ENCODE measurements around the gene TNFSF15.
A peak's percentile ranks its signal among the peaks of the same experiment; 100 is the strongest.

TNFSF15 gene

DNA sequence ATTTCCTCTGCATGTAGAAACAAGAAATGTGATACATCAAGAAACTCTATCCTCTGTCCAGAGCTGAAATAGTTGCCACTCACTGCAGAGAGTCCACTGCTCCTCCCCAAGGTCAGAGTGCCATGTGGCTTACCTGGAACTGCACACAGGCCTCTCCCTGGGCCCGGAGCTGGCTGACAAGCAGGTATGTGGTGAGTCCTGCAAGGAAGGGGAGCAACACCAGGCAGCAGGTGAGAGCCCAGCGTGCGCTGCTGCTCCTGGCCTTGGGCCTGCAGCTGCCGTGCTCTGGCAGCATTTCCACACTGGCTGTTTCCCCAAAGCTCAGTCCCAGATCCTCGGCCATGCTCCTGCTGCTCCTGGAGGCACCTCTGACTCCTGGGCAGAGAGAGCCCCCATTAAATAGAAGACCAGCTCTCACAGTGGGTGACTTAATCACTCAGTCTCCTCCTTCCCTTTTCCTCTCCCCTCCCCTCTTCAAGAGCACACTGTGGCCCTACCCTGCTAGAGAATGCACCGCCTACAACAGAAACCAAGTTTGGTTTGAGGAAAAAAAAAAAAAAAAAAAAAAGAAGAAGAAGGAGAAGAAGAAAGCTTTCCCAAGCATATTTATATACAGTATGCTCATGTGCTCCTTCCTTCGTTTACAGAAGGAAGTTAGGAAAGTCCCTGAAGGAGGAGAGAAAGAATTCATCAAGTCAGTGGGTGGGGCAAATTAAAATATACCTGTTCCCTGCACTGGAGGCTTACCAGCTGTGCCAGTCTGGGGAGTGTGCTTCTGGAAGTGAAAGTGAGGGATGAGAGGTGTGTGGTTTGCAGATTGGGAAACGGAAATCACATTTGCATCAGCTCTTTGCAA, at the start of gene TNFSF15:
TSS of gene TNFSF15 (minus strand) at position 370 of the 856 bp plus-strand sequence. CDS start at position 343, 27 bp downstream.
- peak in 12 of 42 donors; percentile 5 to 55 (median 20) for DNase-seq
- intact Hi-C loops (cut with DNase I): no loop called here

DNA sequence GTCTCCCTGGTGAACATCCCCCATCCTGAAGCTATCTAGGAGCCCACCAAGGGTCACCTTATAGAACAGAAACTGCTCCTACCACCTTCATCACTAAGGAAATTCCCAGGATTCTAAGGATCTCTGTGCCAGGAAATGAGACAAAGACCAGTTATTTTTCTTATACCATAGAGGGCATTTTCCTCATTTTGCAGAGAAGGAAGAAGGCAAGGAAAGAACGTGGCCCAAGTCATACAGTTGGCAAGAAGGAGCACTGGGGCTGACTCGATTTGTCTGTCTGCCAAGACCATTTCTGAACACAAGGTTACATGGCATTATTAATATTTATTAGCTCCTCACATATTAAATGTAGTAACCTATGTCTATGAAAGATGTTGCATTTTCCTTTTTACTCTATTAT, 49.6 kb upstream of the TNFSF15 start:
- no peak for DNase-seq
- intact Hi-C loops (cut with DNase I): no loop called here

DNA sequence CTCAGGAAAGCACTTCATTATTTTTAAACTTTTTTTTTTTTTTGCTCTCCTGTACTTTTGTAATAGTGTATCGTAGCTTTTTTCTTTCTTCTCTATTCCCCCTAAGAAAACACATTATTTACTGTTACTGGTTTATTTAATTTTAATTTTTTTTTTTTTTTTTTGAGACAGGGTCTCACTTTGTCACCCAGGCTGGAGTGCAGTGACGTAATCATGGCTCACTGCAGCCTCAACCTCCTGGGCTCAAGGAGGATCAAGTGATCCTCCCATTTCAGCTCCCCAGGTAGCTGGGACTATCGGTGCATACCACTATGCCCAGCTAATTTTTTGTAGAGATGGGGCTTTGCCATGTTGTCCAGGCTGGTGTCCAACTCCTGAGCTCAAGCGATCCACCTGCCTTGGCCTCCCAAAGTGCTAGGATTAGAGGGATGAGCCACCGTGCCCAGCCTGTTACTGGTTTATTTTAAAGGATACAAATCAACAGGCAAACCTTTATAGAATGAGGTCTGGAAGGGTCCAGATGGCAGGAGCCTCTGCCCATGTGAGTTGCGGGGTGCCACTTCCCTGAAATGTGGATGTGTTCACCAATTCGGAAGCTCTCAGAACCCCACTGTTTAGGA, 49.0 kb upstream of the TNFSF15 start:
- intact Hi-C loops (cut with DNase I): no loop called here
- no peak for DNase-seq

DNA sequence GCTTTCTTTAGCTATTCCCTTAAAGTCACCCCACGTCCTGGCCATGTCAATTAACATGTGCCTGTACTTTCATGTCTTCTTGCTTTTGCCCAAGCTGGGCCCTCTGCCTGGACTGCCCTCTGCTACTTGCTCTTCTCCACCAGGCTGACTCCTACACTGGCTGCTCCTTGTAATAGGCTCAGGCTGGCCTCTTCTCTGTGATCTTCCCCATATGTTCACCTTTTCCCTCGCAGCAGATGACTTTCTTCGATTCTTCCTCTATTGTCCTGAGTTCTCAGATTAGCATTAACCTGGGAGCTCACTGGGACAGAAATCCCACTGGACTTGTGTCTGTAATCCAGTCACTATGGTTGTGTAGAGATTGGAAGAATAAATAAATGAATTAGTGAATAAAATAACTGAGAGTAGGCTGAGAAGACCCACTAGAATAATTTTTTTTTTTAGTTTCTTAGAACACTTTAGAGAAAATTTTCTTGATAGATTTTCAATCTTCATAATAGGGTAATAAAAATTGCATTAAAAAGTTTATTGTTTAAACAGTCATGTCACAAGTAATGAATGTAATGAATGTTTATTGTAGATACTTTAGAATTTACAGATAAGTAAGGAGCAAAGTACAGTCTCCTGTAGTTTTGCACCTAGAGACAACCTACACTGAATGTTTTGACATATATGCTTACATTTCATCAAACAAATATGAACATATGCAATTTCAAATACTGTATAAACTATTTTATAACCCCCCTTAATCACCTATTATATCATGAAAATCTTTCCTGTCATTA, 47.4 kb upstream of the TNFSF15 start:
- intact Hi-C loops (cut with DNase I): no loop called here
- DNase-seq: no peak

DNA sequence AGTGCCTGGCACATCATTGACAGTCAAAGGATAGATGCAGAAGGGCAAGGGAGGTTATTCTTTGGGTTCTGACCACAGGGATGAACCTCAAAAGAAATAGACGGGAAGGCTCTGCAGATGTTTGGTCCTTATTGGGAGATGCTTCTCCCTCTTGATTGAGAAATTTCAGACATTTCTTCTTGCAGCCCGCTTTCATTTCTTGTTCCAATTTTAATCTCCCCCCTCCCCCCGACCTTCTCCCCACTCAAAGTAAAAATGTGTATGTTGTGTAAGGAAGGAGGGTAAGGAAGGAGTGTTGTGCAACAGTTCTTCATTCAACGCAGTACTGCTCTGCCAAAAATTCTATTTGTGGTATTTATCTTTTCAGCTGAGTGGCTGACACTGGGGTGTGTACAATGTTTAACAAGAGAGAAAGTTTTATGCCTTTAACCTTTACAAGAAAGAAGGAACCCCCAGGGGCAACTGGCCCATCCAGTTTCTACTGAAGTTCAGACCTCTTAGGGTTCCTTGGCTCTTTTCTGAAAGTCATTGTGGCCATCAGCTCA, 46.3 kb upstream of the TNFSF15 start:
- intact Hi-C loops (cut with DNase I): no loop called here
- peak in 4 of 42 donors; percentile 4 to 12 (median 10) for DNase-seq

DNA sequence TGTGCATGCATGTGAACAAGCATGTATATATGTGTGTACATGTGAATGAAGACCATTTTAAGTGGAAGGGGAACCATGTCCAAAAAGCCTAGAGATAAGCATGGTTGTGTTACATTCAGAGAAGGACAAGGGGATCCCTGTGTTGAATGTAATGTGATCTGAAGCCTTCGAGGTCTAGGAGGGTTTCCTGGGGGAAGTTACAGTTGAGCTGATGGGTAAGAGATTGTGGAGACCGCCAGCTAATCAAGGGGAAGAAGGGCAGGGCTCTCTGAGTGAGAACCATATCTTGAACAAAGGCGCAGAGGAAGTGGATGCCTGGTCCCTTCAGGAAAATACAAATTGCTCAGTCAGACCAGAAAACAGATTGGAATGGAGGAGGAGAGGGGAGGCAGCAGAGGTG, 45.5 kb upstream of the TNFSF15 start:
- DNase-seq: peak in 1 of 42 donors; percentile 2
- intact Hi-C loops (cut with DNase I): no loop called here

DNA sequence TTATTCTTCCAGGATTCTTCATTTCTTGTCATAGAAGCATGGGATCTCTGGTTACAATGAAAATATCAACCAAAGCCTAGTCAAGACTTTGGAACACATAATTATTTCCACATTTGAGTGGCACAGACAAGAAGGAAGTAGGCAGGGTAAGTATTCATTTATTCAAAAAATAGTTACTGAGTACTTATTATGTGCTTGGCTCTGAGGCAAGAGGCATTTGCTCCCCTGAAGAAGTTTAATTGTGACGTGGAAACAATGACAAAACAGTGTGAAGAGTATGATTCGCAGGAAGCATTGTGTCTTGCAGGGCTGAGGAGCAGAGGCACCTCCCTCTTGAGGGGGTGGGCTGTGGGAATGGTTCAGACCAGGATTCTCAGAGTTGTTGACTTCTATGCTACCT, 45.0 kb upstream of the TNFSF15 start:
- DNase-seq: no peak
- intact Hi-C loops (cut with DNase I): no loop called here

DNA sequence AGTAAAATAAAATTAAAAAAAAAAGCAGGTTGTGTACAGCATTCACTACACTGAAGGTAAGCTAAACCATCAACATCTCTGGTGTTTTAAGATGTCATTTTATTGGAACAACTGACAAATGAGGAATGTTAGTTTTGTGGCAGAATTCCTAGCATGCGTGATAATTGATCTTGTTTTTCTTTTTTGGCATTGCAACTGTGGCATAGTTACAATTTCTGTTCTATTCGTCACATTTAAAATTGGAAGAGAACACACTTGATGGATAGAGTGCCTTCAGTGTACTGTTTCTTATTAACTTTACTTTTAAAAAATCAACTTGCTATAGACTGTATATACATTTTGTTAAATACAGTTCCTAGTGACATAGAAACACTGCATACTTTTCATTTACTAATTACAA, 43.6 kb upstream of the TNFSF15 start:
- DNase-seq: no peak
- intact Hi-C loops (cut with DNase I): no loop called here

DNA sequence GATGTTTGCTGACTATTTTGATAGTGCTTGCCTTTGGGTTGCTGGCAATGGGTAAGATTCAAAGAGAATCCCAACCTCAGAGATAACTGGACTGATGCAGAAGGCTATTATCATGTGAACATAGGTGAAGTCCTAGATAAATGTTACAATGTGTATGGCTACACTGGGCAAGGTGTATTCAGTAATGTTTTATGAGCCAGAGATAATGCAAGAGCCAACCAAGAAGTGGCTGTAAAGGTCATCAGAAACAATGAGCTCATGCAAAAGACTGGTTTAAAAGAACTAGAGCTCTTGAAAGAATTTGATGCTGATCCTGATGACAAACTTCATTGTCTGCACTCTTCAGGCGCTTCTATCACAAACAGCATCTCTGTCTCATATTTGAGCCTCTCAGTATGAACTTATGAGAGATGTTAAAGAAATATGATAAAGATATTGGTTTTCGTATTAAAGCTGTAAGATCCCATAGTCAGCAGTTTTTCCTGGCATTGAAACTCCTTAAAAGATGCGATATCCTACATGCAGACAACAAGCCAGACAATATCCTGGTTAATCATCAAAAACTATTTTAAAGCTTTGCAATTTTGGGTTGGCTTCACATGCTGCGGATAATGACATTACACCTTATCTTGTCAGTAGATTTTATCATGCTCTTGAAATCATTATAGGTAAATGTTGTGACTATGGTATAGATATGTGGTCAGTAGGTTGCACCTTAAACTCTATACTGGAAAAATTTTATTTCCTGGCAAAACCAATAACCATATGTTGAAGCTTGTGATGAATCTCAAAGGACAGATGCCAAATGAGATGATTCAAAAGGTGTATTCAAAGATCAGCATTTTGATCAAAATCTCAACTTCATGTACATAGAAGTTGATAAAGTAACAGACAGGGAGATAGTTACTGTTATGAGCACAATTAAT, 41.9 kb upstream of the TNFSF15 start:
- intact Hi-C loops (cut with DNase I): no loop called here
- DNase-seq: no peak

DNA sequence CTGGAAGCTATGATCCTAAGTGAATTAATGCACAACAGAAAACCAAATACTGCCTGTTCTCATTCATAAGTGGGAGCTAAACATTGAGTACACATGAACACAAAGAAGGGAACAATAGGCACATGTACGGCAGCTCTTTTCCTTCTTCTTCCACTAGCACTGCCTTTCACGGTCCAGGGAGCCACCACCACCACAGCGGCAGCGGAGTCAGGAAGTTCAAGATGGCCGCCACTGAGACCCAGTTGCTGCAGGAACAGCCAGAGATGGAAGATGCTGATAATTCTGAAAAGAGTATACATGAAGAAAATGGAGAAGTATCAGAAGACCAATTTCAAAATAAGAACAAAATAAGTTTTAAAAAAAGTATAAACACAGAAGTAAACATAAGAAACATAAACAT, 39.5 kb upstream of the TNFSF15 start:
- no peak for DNase-seq
- intact Hi-C loops (cut with DNase I): no loop called here

DNA sequence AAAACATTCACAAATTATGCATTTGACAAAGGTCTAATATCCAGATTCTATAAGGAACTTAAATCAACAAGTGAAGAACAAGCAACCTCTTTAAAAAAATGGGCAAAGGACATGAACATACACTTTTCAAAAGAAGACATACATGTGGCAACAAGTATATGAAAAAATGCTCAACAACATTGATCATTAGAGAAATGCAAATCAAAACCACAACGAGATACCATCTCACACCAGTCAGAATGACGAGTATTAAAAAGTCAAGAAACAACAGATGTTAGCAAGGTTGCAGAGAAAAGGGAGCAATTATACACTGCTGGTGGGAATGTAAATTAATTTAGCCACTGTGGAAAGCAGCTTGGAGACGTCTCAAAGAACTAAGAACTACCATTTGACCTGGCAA, 38.9 kb upstream of the TNFSF15 start:
- no peak for DNase-seq
- intact Hi-C loops (cut with DNase I): no loop called here

DNA sequence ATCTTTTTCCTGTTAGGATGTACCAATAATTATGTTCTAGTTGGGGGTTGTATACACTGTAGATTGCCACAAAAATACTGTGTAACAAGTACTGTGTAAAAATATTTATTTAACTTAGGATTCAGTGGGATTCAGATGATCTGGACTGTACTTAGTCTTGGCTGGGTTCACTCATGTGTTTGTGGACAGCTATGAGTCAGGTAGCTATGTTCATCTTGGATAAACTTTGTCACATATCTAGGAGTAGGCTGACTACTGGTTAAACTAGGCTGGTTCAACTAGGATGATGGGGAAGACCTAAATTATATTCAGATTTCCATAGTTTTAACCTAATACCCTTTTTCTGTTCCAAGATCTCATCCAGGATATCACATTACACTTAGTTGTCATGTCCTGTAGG, 32.1 kb upstream of the TNFSF15 start:
- intact Hi-C loops (cut with DNase I): no loop called here
- no peak for DNase-seq

DNA sequence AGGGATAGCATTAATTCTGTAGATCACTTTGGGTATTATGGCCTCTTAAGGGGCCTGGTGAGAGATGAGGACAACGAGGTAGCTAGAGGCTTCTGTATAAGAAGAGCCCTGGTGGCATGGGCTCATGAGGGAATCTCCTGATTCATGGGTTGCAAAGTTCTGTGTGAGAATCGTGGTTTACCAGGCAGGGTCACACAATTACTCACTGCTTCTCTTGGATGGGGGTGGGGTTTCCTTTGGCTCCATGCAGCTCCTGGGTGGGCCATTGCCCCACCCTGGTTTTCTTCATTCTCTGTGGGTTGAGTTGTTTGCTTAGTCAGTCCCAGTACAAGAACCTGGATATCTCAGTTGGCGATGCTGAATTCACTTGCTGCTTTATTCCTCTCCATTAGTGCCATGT, 30.9 kb upstream of the TNFSF15 start:
- intact Hi-C loops (cut with DNase I): no loop called here
- DNase-seq: no peak

DNA sequence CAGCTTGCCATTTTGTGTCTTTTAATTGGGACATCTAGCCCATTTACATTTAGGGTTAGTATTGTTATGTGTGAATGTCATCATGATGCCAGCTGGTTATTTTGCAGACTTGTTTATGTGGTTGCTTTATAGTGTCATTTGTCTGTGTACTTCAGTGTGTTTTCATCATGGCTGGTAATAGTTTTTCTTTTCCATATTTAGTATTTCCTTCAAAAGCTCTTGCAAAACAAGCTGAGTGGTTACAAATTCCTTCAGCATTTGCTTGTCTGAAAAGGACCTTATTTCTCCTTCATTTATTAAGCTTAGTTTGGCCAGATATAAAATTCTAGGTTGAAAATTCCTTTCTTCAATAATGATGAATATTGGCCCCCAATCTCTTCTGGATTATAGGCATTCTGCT, 28.5 kb upstream of the TNFSF15 start:
- intact Hi-C loops (cut with DNase I): no loop called here
- no peak for DNase-seq

DNA sequence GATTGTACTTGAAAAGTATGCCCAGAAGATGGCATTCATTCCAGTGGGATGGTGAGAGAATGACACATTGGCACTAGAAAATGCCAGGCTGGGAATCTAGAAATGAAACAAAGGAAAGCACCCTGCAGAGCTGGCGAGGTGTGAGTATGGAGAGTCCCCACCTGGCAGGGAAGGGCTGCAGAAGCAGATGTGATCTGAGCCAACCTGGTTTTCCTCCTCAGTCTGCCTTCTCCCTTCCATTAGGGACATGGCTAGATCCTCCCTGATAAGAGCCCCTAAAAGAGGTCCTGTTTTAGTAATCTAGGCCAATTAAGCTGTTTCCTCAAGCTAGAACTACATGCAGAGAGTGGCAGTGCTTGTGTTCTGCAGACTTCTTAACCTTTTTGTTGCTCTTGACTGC, 24.7 kb upstream of the TNFSF15 start:
- no peak for DNase-seq
- intact Hi-C loops (cut with DNase I): no loop called here

DNA sequence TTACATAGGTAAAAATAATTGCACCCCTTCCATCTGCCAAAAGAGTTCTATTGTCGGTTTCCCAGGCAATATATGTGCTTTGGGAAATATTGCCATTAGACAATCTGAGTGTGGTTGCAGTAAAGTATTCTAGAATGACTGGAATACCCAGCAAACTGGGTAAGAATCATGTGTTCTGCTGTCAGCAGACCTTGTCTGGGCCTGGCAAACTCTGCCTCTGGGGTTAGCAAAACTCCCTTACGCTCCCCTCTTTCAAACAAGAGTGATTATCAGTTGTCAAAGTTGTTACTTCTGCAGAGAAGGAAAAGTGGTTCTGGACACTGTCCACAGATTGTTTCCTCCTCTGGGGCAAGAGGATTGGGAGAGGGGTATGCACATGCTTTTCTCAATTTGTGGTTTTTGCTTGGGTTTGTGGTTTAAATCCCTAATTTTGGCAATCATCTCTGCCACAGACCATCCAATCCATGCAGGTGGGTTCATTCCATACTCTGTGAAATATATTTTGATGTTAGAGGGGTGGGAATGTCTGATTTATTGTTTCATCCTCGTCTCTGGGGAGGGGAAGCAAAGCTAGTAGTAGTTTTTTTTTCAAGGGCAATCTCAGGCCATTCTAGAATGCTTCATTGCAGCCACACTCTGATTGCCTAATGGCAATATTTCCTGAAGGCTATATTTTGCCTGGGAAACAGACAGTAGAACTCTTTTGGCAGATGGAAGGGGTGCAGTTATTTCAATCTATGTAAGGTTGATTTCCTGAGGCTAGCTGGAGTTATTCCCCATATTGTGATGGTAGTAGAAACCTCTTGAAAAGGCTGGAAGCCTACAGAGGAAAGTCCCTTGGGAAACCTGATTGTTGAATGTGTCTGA, 24.0 kb upstream of the TNFSF15 start:
- intact Hi-C loops (cut with DNase I): no loop called here
- DNase-seq: no peak

DNA sequence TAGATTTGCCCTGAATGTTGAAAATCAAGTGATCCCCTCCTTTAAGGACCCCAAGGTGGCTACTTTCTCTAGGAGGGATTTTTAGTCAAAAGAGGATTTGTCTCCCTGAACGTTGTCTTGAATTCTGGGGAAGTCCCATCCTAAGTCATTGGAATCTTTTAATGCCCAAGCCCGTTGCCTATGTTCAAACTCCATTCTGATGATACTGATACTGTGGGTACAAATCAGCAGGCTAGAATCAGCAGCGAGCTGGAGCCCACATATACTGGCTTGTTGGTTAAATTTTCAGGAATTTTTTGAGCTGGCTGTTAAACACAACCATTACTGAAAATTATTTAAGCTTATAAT, 22.4 kb upstream of the TNFSF15 start:
- intact Hi-C loops (cut with DNase I): no loop called here
- DNase-seq: no peak
